ENCODE measurements around the gene OLFM4.

Gene OLFM4

DNA sequence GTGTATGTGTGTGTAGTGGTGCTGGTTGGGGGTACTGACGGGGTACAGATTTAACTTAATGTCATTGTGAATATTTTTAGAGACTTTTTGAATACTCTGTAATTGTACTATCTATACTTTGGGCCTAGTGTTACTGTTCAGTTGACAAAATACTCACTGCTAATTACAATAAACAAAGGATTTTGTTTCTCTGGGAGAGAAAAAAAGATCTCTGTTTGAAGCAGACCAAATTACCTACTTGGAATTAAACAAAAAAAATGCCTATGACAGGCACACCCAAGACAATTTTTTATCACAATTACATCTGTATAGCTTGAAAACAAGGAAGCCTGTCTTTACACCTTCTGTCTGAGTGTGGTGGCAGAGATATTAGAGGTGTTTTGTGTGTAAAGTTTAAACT is 45.1 kb downstream of the OLFM4 start:
- DNase-seq, result no peak

DNA sequence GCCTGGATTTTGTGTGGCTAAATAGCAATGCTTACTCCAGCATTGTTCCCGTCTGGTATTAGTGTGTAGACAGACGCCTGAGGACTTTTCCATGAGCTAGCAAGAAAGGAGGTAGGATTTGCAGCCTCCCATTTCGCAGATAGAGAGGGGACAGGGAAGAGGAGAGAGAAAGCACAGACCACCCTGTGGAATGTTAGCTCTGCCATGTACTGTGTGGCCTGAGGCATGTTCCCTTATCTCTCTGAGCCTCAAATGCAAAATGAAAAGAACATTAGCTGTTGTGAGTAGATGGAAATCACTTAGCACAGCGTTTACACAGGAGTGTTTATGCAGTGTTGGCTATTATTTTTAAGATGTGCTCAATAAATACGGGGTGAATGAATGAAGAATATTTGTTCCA is 45.5 kb downstream of the OLFM4 start:
- DNase-seq, result no peak

DNA sequence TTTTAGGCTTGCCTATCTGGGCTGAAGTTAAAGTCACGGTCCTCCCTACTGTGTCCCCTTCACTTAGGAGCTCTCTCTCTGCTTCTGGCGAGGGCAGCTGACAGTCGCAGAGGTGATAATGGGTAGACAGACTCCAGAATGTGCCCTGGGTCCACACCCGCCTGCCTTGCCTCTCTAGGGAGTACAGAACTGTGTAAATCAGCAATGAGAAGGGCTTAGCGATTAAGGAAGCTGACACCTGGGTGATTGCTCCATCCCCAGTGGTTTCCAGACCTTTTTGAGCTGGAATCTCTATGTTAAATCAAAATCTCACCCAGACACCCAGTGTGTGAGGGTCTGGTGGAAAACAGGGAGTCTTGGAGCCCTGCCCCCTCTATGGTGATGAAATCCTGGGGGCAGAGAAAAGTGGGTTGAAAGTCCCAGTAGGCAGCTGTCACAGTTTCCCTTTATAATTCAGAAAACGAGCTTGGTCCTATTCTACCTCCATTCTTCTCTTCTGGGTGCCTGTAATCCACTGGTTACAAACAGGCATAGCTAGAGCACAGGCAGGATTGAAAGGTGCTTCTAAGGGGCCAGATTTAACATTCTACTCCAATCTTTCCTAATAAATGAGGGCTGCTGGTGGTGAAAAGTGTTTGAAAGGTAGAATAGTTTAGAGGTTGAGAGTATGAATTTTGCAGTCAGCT is 46.9 kb downstream of the OLFM4 start:
- DNase-seq, result no peak

DNA sequence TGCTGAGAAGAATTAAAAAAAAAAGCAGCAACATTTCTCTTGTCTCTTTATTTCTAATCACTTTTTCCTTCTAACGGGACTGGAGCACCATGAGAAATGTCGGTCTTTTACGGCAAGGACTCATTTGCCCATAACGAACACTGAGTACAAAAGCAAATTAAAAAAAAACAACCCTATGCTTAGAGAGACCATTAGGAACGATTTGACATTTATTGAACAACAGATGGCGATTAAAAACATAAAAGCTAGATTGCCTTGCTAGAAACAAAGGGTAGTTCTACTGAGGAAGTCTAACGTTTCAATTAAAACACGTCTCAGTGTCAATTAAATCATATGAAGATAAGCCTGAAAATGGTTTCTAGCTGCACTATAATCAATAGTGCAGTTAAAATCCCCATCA is 51.1 kb downstream of the OLFM4 start:
- no peak for DNase-seq

DNA sequence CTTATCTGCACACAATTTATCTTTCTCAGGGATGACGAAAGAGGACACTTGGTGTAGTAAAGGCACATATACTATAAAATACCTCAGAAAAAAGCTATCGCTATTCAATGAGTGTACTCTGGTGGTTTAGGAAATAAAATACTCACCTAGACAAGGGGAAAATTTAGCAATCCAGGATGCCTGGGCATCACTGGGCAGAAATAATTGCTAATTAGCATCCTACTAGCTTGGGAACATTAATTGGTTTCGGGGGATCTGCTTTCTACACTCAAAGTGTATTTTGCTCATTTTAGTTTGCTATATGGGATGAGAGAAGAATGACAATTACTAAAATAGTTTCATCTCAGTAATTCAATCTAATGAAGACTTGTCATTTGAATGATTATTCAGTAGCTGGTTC is 60.3 kb downstream of the OLFM4 start:
- DNase-seq, result no peak

DNA sequence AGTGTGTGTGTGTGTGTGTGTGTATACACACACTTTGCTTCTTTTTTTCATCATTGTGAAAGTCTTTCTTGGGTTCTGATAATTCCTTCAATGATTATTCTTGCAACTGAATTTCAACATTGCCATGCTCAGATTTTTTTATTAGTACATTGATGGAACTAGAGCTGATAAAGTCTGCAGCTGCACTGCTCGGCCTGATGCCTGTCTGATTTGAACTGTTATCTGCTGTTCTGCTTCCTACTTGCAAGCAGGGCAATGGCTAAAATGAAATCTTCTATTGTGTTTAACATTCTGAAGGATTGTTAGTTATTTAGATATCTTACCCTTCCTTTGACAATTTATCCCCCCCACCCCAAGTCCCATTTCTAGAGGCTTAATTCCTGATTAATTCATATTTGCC is 61.3 kb downstream of the OLFM4 start:
- no peak for DNase-seq

DNA sequence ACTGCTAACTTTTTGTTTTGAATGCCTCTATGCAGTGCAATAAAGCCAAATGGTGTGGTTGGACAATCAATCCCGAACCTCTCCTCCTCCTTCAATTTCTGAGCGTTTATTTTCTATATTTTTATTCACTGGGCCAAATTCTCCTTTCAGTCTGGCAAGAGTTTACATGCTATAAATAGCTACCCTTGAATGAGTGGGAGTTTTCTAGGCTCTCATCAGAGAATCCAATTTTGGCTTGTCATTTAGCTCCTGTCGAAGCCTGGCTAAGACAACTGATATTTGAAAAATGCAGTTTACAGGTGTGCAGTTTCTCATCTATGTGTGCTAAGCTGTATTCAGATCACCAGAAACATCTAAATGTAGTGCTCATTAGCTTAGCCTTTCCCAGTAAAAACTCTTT is 61.8 kb downstream of the OLFM4 start:
- no peak for DNase-seq

DNA sequence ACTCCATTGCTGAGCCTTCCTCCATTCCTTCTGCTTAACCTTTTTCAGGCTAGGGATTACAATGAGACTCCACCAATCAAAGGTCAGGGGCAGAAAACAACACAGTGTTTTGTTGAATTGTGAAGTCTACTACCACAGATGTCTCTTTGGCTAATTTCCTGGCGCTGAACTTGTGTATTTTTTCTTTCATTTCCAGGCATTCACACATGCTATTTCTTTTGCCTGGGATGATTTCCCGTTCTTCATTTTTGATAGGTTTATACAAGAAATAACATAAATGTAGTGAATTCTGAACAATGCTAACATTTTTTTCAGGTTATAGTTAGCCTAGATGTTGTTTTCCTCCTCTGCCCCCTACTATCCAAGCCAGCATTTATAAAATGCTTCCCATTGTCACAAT is 64.3 kb downstream of the OLFM4 start:
- no peak for DNase-seq

DNA sequence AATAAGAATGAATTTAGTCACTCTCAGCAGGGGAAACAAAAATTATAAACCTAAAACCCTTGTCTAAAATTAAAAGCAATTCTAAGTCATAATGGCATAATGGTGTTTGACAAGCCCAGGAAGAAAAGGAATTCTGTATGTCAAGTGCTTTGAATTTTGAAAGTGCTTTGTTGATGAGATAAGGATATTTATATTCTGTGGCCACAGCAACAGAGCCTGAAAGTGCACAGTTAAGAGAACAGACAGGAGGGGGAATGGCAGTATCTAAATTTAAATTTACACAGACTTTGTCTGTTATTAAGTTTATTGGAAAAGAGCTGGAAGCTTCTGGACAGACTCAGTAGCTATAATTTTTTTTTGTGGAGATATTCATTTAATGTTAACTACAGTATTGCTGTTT is 69.8 kb downstream of the OLFM4 start:
- no peak for DNase-seq

DNA sequence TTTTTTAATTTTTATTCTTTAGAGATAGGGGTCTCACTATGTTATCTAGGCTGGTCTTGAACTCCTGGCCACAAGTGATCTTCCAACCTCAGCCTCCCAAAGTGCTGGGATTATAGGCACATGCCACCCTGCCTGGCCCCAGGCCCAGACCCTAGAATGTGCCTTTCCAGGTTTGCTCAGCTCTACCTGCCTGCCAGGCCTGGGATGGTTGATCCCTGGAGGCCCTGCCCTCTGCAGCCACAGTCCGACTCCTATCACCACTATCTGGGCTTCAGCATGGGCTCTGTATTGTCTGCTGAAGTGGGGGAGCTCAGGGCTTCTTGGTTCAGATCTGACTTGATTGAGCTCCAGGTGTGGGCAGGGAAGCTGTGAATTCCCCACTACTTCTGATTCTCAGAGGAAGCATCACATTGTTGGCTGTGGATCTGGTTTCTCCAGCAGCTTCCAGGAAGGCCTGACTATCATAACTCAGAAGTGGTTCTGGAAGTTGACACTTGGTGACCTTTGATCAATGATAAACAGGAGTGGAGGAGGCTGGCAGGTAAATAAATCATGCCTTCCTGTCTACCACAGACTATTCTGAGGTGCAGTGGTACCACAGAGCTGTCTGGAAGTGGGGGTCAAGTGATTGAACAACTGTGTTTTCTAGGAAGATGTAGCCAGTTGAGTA is 71.9 kb downstream of the OLFM4 start:
- DNase-seq, result no peak
